SK-N-SH (cell line): ENCODE measurements around the gene CD72.

Experiments used
- CTCF ChIP-seq: fragments of 200-600 bp; sonication (generic); IDR thresholded peaks from 2 replicates; pipeline ENCODE4 v1.6.1; 2017; ENCODE audit warnings: antibody characterized with exemption, mild to moderate bottlenecking, moderate library complexity
- MXI1 ChIP-seq: IDR thresholded peaks from 2 replicates; pipeline ENCODE4 v1.6.1; 2012; ENCODE audit warnings: mild to moderate bottlenecking, low read depth, low read length, improper control_type of control experiment
- TAF1 ChIP-seq: IDR thresholded peaks from 2 replicates; pipeline ENCODE4 v1.6.1; 2012; ENCODE audit warnings: low read depth, mild to moderate bottlenecking, low read length, moderate library complexity, borderline replicate concordance
- YY1 ChIP-seq: IDR thresholded peaks from 2 replicates; pipeline ENCODE4 v1.4.0; 2012; ENCODE audit warnings: low read depth, mild to moderate bottlenecking
- TF ChIP-seq, protein P1 (sequence below): IDR thresholded peaks from 2 replicates; pipeline ENCODE4 v1.6.1; 2012; ENCODE audit warnings: mild to moderate bottlenecking, low read depth, low read length, moderate library complexity

DNA sequence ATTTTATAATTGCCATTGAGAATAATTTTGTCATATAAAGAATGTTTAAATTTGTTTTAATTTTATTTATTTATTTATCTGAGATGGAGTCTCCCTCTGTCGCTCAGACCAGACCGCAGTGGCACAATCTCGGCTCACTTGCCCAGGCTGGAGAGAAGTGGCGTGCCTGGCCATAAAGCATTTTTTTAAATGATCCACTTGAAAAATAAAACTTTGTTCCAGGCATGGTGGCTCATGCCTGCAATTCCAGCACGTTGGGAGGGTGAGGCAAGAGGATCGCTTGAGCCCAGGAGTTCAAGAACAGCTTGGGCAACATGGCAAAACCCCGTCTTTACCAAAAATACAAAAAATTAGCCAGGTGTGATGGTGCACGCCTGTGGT, 34.6 kb upstream of the CD72 start:
- no peak for TF ChIP-seq MXI1
- no peak for TF ChIP-seq CTCF
- TF ChIP-seq, protein P1, sequence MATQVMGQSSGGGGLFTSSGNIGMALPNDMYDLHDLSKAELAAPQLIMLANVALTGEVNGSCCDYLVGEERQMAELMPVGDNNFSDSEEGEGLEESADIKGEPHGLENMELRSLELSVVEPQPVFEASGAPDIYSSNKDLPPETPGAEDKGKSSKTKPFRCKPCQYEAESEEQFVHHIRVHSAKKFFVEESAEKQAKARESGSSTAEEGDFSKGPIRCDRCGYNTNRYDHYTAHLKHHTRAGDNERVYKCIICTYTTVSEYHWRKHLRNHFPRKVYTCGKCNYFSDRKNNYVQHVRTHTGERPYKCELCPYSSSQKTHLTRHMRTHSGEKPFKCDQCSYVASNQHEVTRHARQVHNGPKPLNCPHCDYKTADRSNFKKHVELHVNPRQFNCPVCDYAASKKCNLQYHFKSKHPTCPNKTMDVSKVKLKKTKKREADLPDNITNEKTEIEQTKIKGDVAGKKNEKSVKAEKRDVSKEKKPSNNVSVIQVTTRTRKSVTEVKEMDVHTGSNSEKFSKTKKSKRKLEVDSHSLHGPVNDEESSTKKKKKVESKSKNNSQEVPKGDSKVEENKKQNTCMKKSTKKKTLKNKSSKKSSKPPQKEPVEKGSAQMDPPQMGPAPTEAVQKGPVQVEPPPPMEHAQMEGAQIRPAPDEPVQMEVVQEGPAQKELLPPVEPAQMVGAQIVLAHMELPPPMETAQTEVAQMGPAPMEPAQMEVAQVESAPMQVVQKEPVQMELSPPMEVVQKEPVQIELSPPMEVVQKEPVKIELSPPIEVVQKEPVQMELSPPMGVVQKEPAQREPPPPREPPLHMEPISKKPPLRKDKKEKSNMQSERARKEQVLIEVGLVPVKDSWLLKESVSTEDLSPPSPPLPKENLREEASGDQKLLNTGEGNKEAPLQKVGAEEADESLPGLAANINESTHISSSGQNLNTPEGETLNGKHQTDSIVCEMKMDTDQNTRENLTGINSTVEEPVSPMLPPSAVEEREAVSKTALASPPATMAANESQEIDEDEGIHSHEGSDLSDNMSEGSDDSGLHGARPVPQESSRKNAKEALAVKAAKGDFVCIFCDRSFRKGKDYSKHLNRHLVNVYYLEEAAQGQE: no peak
- TF ChIP-seq TAF1: no peak
- TF ChIP-seq YY1: no peak
